Heart left ventricle (tissue), 13 donors: ENCODE data around the gene TMEM269.

Experiments used
- CTCF ChIP-seq, 12 donors: fragments of 200-600 bp; sonication (generic) in 4 of 12; IDR thresholded peaks; one replicate each; pipeline versions ENCODE4 v1.5.0 to v1.8.0; 2018 to 2022; ENCODE audit warnings: antibody characterized with exemption in 12 of 12, mild to moderate bottlenecking in 5 of 12
- POLR2A ChIP-seq, 2 donors: fragments of 450-650 bp; IDR thresholded peaks; one replicate each; pipeline ENCODE4 v1.6.1; 2017; ENCODE audit warnings: antibody characterized with exemption in 2 of 2, mild to moderate bottlenecking in 2 of 2, moderate library complexity in 2 of 2
- donor health status: ischemic (EF 13 %, LVEDD 7.1; RV severe dilation, severe dysfunction).
- donor health status: DM: no; HTN: yes; CAD: no.
- donor health status: DM: no; HTN: no; CAD: no.
- donor health status: ischemic (EF 25% LVEDD 6.9; RV normal size, moderate dysfunction).
- donor health status: ischemic (EF 25% LVEDD 5.7; RV mildly dilated, moderate dysfunction).
- donor health status: ischemic (EF 35%, LVEDD 5.7; RV mildly dilated, moderate dysfunction).
- donor health status: nonischemic (EF 11% LVEDD 7.7; RV severe dilation, severe dysfunction).
- donor health status: DM: yes; HTN: yes; CAD: no.
- donor health status: PGD.
- donor health status: ischemic (EF 29% LVEDD 5.4; RV normal size, mild dysfunction).
- donor health status: nonischemic (EF 23%, LVEDD 6.1; RV moderate dilation, normal function).

GRCh38 chr1:42784946-42785693 is at the start of gene TMEM269:
- TF ChIP-seq CTCF (IDR thresholded peaks at IDR 0.05) (no peak), POLR2A (IDR thresholded peaks at IDR 0.05) (no peak)
